ENCODE results near the gene RFLNA.

- TF ChIP-seq CTCF (conservative IDR thresholded peaks at IDR 0.05; ENCODE audit: low read length) (no peak), EZH2phosphoT487 (IDR thresholded peaks at IDR 0.05; ENCODE audit: borderline replicate concordance, low read depth, low read length) (no peak)
Measured at GRCh38 chr12:124293286-124294003, 1.4 kb upstream of the RFLNA start.
